Pancreas (tissue), 10 donors: ENCODE data around the gene EEF1E1. TPM values are rescaled to one million over a fixed set of nuclear protein-coding genes. Genes with fewer than 3 reads are reported as not detected.

Source experiments
- ATAC-seq, 4 donors: fragments of 200-7000 bp; cut with Tn5 transposase; one replicate each; pipeline versions ENCODE4 v1.8.0 to v1.9.1; 2020; ENCODE audit warnings: mild to moderate bottlenecking in 4 of 4, moderate library complexity in 4 of 4
- DNase-seq, 6 donors: peaks; one replicate each; pipeline ENCODE4 v3.0.0-alpha.2; 2020
- FAIRE-seq: peaks from 2 replicates; lab custom pipeline; 2012; peaks lifted over from hg19 to GRCh38; lab: Jason Lieb, UNC
- H3K27ac ChIP-seq, 4 donors: fragments of 200-600 bp; sonication (generic); 1 replicate in 3 of 4; 2 replicates in 1 of 4; pipeline versions ENCODE4 v1.5.0 to v1.8.0; 2020
- H3K27me3 ChIP-seq, 4 donors: fragments of 200-600 bp; one replicate each; pipeline ENCODE4 v1.8.0; 2021
- H3K36me3 ChIP-seq, 3 donors: fragments of 200-600 bp; sonication (generic) in 1 of 3; one replicate each; pipeline versions ENCODE4 v1.5.0 to v1.8.0; 2020 to 2021
- H3K4me1 ChIP-seq, 3 donors: fragments of 200-600 bp; one replicate each; pipeline ENCODE4 v1.8.0; 2021
- H3K4me3 ChIP-seq, 4 donors: fragments of 200-600 bp; sonication (generic) in 2 of 4; one replicate each; pipeline versions ENCODE4 v1.5.0 to v1.8.0; 2020 to 2021
- H3K9me3 ChIP-seq, 4 donors: fragments of 200-600 bp; one replicate each; pipeline ENCODE4 v1.8.0; 2021
- CTCF ChIP-seq, 4 donors: fragments of 200-600 bp; sonication (generic) in 3 of 4; IDR thresholded peaks; one replicate each; pipeline versions ENCODE4 v1.5.0 to v1.8.0; 2021; ENCODE audit warnings: antibody characterized with exemption in 4 of 4
- WGBS, 2 donors: extraction: QIAGEN DNeasy Blood & Tissue Kit; methylation state at CpG; one replicate each; pipeline ENCODE4 v1.1.7; 2013; 5-methylcytosine and 5-hydroxymethylcytosine counted together
- intact Hi-C, 3 donors: fragments of 100-400 bp; cut with DNase I; formaldehyde crosslinking; loops; one replicate each; pipeline versions ENCODE4 v1.11.1 to v1.14.2; 2022
- polyA plus RNA-seq, 2 donors: library from polyadenylated mRNA; stranded (reverse); fragments of 200-250 nt; gene quantifications; one replicate each; pipeline ENCODE4 v1.2.3, GENCODE V29; 2013
- total RNA-seq, 6 donors: library from RNA; stranded (reverse); fragmentation: NEBNext Ultra II Directional in 4 of 6; extraction: Animal tissue kit (Norgen Biotek cat#: 25700) in 4 of 6; gene quantifications; one replicate each; pipeline versions ENCODE4 v1.2.1 to v1.2.4, GENCODE V29; 2021 to 2023
- donor health status: healthy with polysubstance abuse.
- donor health status: DM: no; HTN: no; CAD: no; lungs with moderate emphysema.
- donor health status: DM: no; HTN: no; CAD: no.
- donor health status: control.
- donor health status: control.
- donor health status: Bipolar disorder and iron deficiency.
- donor health status: DM: yes; HTN: yes; CAD: no.
- donor health status: DM: no; HTN: no; CAD: no.
- donor health status: DM: no; HTN: no; CAD: no.
- donor health status: DM: yes; HTN: yes; CAD: no.

Gene EEF1E1
- total and polyA plus RNA-seq, 8 donors, result 5.6 to 20.6 (median 13.0) TPM

GRCh38 chr6:8100159-8100854, 2.0 kb downstream of the EEF1E1 start:
- Histone ChIP-seq H3K36me3 (peaks cover 5 to 9% (median 6%) of the 10 kb centered on the region in 3 donors), H3K27ac (no peak overlapping the region), H3K4me1 (peaks cover 0 to 12% (median 8%) of the 10 kb centered on the region in 3 donors), H3K27me3 (no peaks in the 10 kb centered on the region), H3K4me3 (peak overlapping the region in 1 of 4 donors; percentile 17), H3K9me3 (no peaks in the 10 kb centered on the region)
- intact Hi-C loops, result no loop called here
- DNase-seq (no peak), ATAC-seq (no peak), FAIRE-seq (no peak)
- TF ChIP-seq CTCF (IDR thresholded peaks at IDR 0.05), result no peak
- WGBS, 2 donors, result 55 to 69% methylated on average over 8 of the region's 8 CpGs

- intact Hi-C loops, result no loop called here
- Histone ChIP-seq H3K27ac (no peak overlapping the region), H3K4me1 (peaks cover 0 to 3% (median 0%) of the 10 kb centered on the region in 3 donors), H3K4me3 (no peak overlapping the region), H3K9me3 (no peaks in the 10 kb centered on the region), H3K36me3 (peaks cover 3 to 15% (median 3%) of the 10 kb centered on the region in 3 donors), H3K27me3 (no peaks in the 10 kb centered on the region)
- TF ChIP-seq CTCF (IDR thresholded peaks at IDR 0.05), result no peak
- no peak for DNase-seq
- WGBS, 2 donors, result 98 to 99% methylated on average over 3 of the region's 3 CpGs
- no peak for ATAC-seq
- FAIRE-seq, result no peak
Observed at GRCh38 chr6:8090650-8091049, 11.7 kb downstream of the EEF1E1 start.

GRCh38 chr6:8088886-8089285, 13.5 kb downstream of the EEF1E1 start:
- FAIRE-seq (no peak), ATAC-seq (no peak), DNase-seq (no peak)
- no peaks in the 10 kb centered on the region for H3K27me3 ChIP-seq
- no peak overlapping the region for H3K4me3 ChIP-seq
- H3K9me3 ChIP-seq, result no peaks in the 10 kb centered on the region
- H3K27ac ChIP-seq, result no peak overlapping the region
- 96 to 98% methylated on average over 2 of the region's 2 CpGs for WGBS, 2 donors
- TF ChIP-seq CTCF (IDR thresholded peaks at IDR 0.05), result no peak
- intact Hi-C loops, result no loop called here
- peaks cover 0 to 5% (median 3%) of the 10 kb centered on the region in 3 donors for H3K36me3 ChIP-seq
- H3K4me1 ChIP-seq, result peaks cover 0 to 21% (median 15%) of the 10 kb centered on the region in 3 donors

GRCh38 chr6:8087870-8088754, 14.2 kb downstream of the EEF1E1 start:
- H3K27ac ChIP-seq, result no peak overlapping the region
- H3K9me3 ChIP-seq, result no peaks in the 10 kb centered on the region
- DNase-seq (no peak), FAIRE-seq (no peak), ATAC-seq (no peak)
- 97 to 98% methylated on average over 5 of the region's 5 CpGs for WGBS, 2 donors
- no peaks in the 10 kb centered on the region for H3K27me3 ChIP-seq
- H3K4me3 ChIP-seq, result no peak overlapping the region
- intact Hi-C loops, result no loop called here
- H3K36me3 ChIP-seq, result peaks cover 0 to 5% (median 3%) of the 10 kb centered on the region in 3 donors
- H3K4me1 ChIP-seq, result peaks cover 0 to 28% (median 20%) of the 10 kb centered on the region in 3 donors
- no peak for TF ChIP-seq CTCF (IDR thresholded peaks at IDR 0.05)
